Activated CD8-positive, alpha-beta T cell treated with anti-CD3 and anti-CD28 coated beads for 36 hours (primary cell): Measurements from ENCODE around the gene TASP1. TPM values are rescaled to one million over a fixed set of nuclear protein-coding genes. Genes with fewer than 3 reads are reported as not detected.

Experiments
- ATAC-seq: fragments of 200-7000 bp; cut with Tn5 transposase; one replicate; pipeline ENCODE4 v1.10.0; 2021; ENCODE audit warnings: mild to moderate bottlenecking, moderate library complexity
- CTCF ChIA-PET: fragments of 350-600 bp; sonication (Branson Sonifier 250); formaldehyde crosslinking; loops from one replicate; lab custom pipeline; 2021; ENCODE audit warnings: antibody characterized with exemption; lab: Charles Lee
- POLR2A ChIA-PET: fragments of 350-600 bp; sonication (Branson Sonifier 250); formaldehyde crosslinking; loops from one replicate; lab custom pipeline; 2021; ENCODE audit warnings: antibody characterized with exemption; lab: Charles Lee
- DNase-seq: peaks from one replicate; pipeline ENCODE4 v3.0.0-alpha.2; 2020
- H3K27ac Mint-ChIP-seq: one replicate; pipeline ENCODE4 v1.8.0; 2021; ENCODE audit warnings: mild to moderate bottlenecking, mixed read lengths
- H3K27me3 Mint-ChIP-seq: one replicate; pipeline ENCODE4 v1.8.0; 2021; ENCODE audit warnings: mixed read lengths
- H3K36me3 Mint-ChIP-seq: one replicate; pipeline ENCODE4 v1.8.0; 2021; ENCODE audit warnings: low read depth, mixed read lengths
- H3K4me1 Mint-ChIP-seq: one replicate; pipeline ENCODE4 v1.8.0; 2021; ENCODE audit warnings: low read depth, mixed read lengths
- H3K4me3 Mint-ChIP-seq: one replicate; pipeline ENCODE4 v1.8.0; 2021; ENCODE audit warnings: mild to moderate bottlenecking, moderate library complexity, mixed read lengths
- H3K9me3 Mint-ChIP-seq: one replicate; pipeline ENCODE4 v1.8.0; 2021; ENCODE audit warnings: mixed read lengths
- intact Hi-C: fragments of 100-400 bp; cut with micrococcal nuclease; formaldehyde crosslinking; loops from one replicate; pipeline ENCODE4 v1.10.0; 2022
- total RNA-seq, 2 experiments: library from RNA; stranded (reverse); gene quantifications; one replicate each; pipeline ENCODE4 v1.2.3, GENCODE V29; 2021
- TF ChIP-seq, protein P1 (sequence below): fragments of 200-600 bp; IDR thresholded peaks from one replicate; pipeline ENCODE4 v1.8.0; 2022; ENCODE audit warnings: antibody characterized with exemption, mild to moderate bottlenecking

Gene TASP1
- total RNA-seq, 2 experiments from 2014 or later: 8.7 to 8.8 TPM

DNA sequence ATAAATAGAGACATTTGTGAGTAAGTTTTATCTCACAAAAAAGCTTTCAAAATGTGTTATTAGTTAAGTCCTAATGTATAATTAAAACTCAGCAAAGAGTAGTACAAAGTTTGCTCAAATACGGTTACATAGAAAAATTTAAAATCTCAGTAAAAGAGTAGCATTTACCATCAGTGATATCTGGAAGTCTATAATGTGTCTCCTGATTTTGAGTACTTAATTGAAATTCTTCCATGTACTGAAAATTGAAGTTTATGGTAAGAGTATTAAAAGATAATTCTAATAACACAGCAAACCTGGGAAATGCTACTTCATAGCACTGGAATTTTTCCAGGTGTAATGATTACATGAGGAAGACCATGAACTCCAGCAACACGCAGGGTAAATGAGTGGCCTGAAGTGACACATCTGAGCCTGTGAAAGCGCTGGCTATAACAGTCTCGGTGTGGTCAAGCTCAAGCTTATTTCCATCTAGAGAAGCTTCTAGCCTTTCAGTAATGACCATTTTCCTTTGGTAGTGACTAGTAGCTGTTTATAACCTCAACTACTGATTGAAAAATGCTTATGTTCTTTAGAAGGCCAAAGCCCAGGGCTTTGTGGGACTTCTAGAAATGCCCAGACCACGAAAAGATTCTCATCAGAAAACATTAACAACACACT, 214.4 kb downstream of the TASP1 start:
- Mint-ChIP-seq H3K9me3 (no peaks in the 10 kb centered on the region), H3K36me3 (peaks cover 8% of the 10 kb centered on the region), H3K4me3 (no peak overlapping the region), H3K27ac (no peak overlapping the region), H3K4me1 (peaks cover 2% of the 10 kb centered on the region), H3K27me3 (no peaks in the 10 kb centered on the region)
- no peak for DNase-seq
- ATAC-seq: no peak
- POLR2A ChIA-PET: no interaction called here
- TF ChIP-seq, protein P1, sequence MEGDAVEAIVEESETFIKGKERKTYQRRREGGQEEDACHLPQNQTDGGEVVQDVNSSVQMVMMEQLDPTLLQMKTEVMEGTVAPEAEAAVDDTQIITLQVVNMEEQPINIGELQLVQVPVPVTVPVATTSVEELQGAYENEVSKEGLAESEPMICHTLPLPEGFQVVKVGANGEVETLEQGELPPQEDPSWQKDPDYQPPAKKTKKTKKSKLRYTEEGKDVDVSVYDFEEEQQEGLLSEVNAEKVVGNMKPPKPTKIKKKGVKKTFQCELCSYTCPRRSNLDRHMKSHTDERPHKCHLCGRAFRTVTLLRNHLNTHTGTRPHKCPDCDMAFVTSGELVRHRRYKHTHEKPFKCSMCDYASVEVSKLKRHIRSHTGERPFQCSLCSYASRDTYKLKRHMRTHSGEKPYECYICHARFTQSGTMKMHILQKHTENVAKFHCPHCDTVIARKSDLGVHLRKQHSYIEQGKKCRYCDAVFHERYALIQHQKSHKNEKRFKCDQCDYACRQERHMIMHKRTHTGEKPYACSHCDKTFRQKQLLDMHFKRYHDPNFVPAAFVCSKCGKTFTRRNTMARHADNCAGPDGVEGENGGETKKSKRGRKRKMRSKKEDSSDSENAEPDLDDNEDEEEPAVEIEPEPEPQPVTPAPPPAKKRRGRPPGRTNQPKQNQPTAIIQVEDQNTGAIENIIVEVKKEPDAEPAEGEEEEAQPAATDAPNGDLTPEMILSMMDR: no peak
- CTCF ChIA-PET: interaction anchor here (1.2 kb wide), 1 partner anchor 122 kb away, joined by 3 read pairs; no protein-coding TSS in a partner anchor
- intact Hi-C loops: no loop called here

DNA sequence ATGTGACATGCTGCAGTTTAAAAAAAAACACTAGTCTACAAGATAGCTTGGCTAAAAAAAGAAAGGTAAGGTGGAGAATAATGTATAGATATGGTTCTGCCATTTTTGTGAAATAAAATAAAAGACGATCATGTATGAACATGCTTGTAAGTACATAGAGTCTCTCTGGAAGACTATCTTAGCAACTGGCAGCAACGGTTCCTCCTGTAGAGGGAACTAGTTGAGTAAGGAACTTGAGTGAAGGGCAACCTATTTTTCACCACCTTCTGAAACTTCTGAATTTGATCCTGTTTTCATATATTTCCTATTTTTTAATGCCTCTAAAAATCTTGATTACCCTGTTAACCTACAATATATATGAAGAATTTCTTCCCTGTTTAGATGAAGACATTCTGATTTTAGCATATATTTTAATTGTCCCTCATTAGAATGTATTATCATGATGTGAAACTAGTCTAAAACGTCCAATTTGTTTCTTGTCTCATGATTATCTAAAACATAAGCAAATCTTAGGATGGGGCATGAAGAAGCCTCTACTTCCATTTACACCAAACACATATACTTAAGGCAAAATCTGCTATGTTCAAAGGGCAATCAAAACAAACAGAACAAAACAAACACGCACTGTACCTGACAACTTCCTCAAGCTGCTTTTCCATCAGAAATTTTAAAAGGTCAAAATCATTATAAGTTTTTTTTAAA, 215.1 kb downstream of the TASP1 start:
- Mint-ChIP-seq H3K27ac (no peak overlapping the region), H3K27me3 (no peaks in the 10 kb centered on the region), H3K4me3 (no peak overlapping the region), H3K9me3 (no peaks in the 10 kb centered on the region), H3K36me3 (peaks cover 8% of the 10 kb centered on the region), H3K4me1 (no peaks in the 10 kb centered on the region)
- CTCF ChIA-PET: no interaction called here
- intact Hi-C loops: no loop called here
- no peak for DNase-seq
- ATAC-seq: no peak
- TF ChIP-seq, protein P1: no peak
- POLR2A ChIA-PET: no interaction called here

DNA sequence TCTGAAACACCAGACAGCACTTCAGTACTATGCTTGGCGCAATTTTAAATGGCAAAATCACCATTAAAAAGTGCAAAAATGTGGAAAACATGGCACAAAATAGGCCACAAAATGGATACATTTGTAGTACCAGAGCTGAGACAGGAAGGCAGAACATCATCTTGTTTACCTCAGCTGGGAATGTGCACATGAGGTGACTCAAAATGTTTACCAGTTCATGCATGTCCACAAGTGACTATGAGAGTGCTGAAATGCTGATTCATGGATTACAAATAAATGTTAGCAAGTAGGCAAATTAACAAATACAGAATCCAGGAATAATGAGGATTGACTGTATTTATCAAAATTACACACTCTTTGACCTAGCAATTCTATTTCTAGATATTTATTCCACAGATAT, 216.1 kb downstream of the TASP1 start:
- H3K9me3 Mint-ChIP-seq: no peaks in the 10 kb centered on the region
- no peak overlapping the region for H3K4me3 Mint-ChIP-seq
- intact Hi-C loops: no loop called here
- H3K4me1 Mint-ChIP-seq: no peaks in the 10 kb centered on the region
- peaks cover 11% of the 10 kb centered on the region for H3K36me3 Mint-ChIP-seq
- CTCF ChIA-PET: no interaction called here
- H3K27ac Mint-ChIP-seq: no peak overlapping the region
- POLR2A ChIA-PET: no interaction called here
- ATAC-seq: no peak
- TF ChIP-seq, protein P1: no peak
- H3K27me3 Mint-ChIP-seq: no peaks in the 10 kb centered on the region
- no peak for DNase-seq

DNA sequence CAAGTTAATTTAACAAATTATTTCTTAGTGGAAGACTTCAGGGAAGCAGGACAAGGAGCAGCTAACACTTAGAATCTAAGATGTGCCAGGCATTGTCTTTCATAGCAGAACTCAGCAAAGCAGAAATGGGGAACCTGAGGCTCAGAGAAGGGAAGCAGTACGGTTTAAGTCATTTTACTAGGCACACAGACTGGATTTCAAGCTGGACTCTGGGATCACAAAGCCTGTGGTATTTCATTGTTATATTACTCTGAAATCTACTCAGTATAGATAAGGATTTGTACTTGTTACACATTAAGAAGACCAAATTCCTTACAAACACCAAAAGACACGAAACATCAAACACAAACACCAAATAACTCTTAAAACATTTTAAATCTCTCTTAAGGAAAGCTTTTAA, 218.1 kb downstream of the TASP1 start:
- H3K27me3 Mint-ChIP-seq: no peaks in the 10 kb centered on the region
- ATAC-seq: no peak
- no peak overlapping the region for H3K27ac Mint-ChIP-seq
- ChIA-PET CTCF (no interaction called here), POLR2A (no interaction called here)
- TF ChIP-seq, protein P1: no peak
- no peaks in the 10 kb centered on the region for H3K4me1 Mint-ChIP-seq
- no peak for DNase-seq
- intact Hi-C loops: no loop called here
- H3K4me3 Mint-ChIP-seq: no peak overlapping the region
- peaks cover 21% of the 10 kb centered on the region for H3K36me3 Mint-ChIP-seq
- no peaks in the 10 kb centered on the region for H3K9me3 Mint-ChIP-seq

DNA sequence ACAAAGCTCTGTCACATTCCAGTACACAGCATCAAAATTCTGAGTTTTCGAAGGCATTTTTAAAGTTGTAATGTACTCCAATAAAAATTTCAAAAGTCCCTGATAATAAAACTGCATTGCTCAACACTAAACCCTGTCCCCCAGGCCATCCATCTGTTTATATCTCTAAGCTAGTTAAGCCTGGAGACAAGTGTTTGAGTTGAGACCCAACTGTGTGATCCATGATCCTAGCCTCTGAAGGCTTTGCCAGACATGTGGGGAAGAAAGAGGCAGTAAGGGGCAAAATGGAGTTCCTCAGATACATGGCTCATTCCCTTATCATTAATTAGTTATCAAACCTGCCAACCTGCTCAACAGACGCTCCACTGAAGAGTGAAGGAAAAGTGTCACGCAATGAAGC, 219.3 kb downstream of the TASP1 start:
- ATAC-seq (no peak), DNase-seq (no peak)
- Mint-ChIP-seq H3K36me3 (peaks cover 22% of the 10 kb centered on the region), H3K27me3 (no peaks in the 10 kb centered on the region), H3K9me3 (no peaks in the 10 kb centered on the region), H3K4me1 (no peaks in the 10 kb centered on the region), H3K27ac (no peak overlapping the region), H3K4me3 (no peak overlapping the region)
- TF ChIP-seq, protein P1: no peak
- ChIA-PET CTCF (no interaction called here), POLR2A (no interaction called here)
- intact Hi-C loops: no loop called here
